Skeletal muscle satellite cell (primary cell): ENCODE measurements around the gene CELF5.
"Not testable (repeated sequence)": the region's sequence is repeated elsewhere in the genome, so short reads cannot be mapped to it uniquely, and the experiment has no call there.

Experiments
- H3K27me3 ChIP-seq: 2 replicates; pipeline ENCODE4 v1.7.0; 2013; ENCODE audit warnings: low read length; ENCODE audit not compliant: control insufficient read depth, insufficient read depth
- H3K36me3 ChIP-seq: 2 replicates; pipeline ENCODE4 v1.7.0; 2013; ENCODE audit warnings: mild to moderate bottlenecking, control low read depth, low read length; ENCODE audit not compliant: insufficient read depth
- H3K4me1 ChIP-seq: 2 replicates; pipeline ENCODE4 v1.7.0; 2013; ENCODE audit warnings: low read length; ENCODE audit not compliant: control insufficient read depth, insufficient read depth
- H3K4me2 ChIP-seq: 2 replicates; pipeline ENCODE4 v1.7.0; 2013; ENCODE audit warnings: mild to moderate bottlenecking, low read length
- H3K4me3 ChIP-seq: 2 replicates; pipeline ENCODE4 v1.7.0; 2013; ENCODE audit warnings: low read length
- H3K9ac ChIP-seq: 2 replicates; pipeline ENCODE4 v1.7.0; 2013; ENCODE audit warnings: mild to moderate bottlenecking, low read depth, low read length, moderate library complexity
- H3K9me3 ChIP-seq: replicated peaks from 2 replicates; pipeline ENCODE4 v1.7.0; 2013; ENCODE audit warnings: mild to moderate bottlenecking, control low read depth, low read length

CELF5 gene

GRCh38 chr19:3282564-3282963 lies 58.1 kb downstream of the CELF5 start:
- Histone ChIP-seq H3K27me3 (peaks cover 45% of the 10 kb centered on the region), H3K36me3 (no peaks in the 10 kb centered on the region), H3K4me2 (no peak overlapping the region), H3K9me3 (no peaks in the 10 kb centered on the region), H3K9ac (no peak overlapping the region), H3K4me1 (no peaks in the 10 kb centered on the region), H3K4me3 (no peak overlapping the region)

- Histone ChIP-seq H3K27me3 (peaks cover 49% of the 10 kb centered on the region), H3K4me3 (no peak overlapping the region), H3K9ac (no peak overlapping the region), H3K36me3 (no peaks in the 10 kb centered on the region), H3K4me2 (no peak overlapping the region), H3K9me3 (no peaks in the 10 kb centered on the region), H3K4me1 (no peaks in the 10 kb centered on the region)
Observed at GRCh38 chr19:3283246-3283751, 58.8 kb downstream of the CELF5 start.

- Histone ChIP-seq H3K36me3 (no peaks in the 10 kb centered on the region), H3K9me3 (no peaks in the 10 kb centered on the region), H3K4me2 (peak overlapping the region; percentile 60), H3K4me1 (no peaks in the 10 kb centered on the region), H3K9ac (no peak overlapping the region), H3K4me3 (no peak overlapping the region), H3K27me3 (peaks cover 54% of the 10 kb centered on the region)
Observed at GRCh38 chr19:3283886-3284657, 59.6 kb downstream of the CELF5 start.

GRCh38 chr19:3284759-3285646 lies 60.5 kb downstream of the CELF5 start:
- Histone ChIP-seq H3K9ac (no peak overlapping the region), H3K4me2 (peak overlapping the region; percentile 60), H3K4me3 (no peak overlapping the region), H3K27me3 (peaks cover 57% of the 10 kb centered on the region), H3K36me3 (no peaks in the 10 kb centered on the region), H3K9me3 (no peaks in the 10 kb centered on the region), H3K4me1 (no peaks in the 10 kb centered on the region)

- no peak overlapping the region for H3K9ac ChIP-seq
- no peaks in the 10 kb centered on the region for H3K36me3 ChIP-seq
- H3K9me3 ChIP-seq: no peaks in the 10 kb centered on the region
- no peak overlapping the region for H3K4me2 ChIP-seq
- H3K4me1 ChIP-seq: no peaks in the 10 kb centered on the region
- no peak overlapping the region for H3K4me3 ChIP-seq
- peaks cover 58% of the 10 kb centered on the region for H3K27me3 ChIP-seq
Observed at GRCh38 chr19:3285647-3286176, 61.3 kb downstream of the CELF5 start.

- Histone ChIP-seq H3K4me1 (no peaks in the 10 kb centered on the region), H3K27me3 (peaks cover 56% of the 10 kb centered on the region)
Observed at GRCh38 chr19:3287814-3288213, 63.4 kb downstream of the CELF5 start.

GRCh38 chr19:3288437-3288836 lies 64.0 kb downstream of the CELF5 start:
- peaks cover 55% of the 10 kb centered on the region for H3K27me3 ChIP-seq
- not testable (repeated sequence) for H3K36me3 ChIP-seq, H3K9ac ChIP-seq, H3K4me1 ChIP-seq, H3K9me3 ChIP-seq, H3K4me3 ChIP-seq, H3K4me2 ChIP-seq

More at GRCh38 chr19:3287814-3288213, 63.4 kb downstream of the CELF5 start:
- H3K9ac ChIP-seq: no peak overlapping the region
- no peaks in the 10 kb centered on the region for H3K9me3 ChIP-seq
- no peak overlapping the region for H3K4me2 ChIP-seq
- H3K36me3 ChIP-seq: no peaks in the 10 kb centered on the region
- H3K4me3 ChIP-seq: no peak overlapping the region

- H3K4me3 ChIP-seq: no peak overlapping the region
- H3K4me2 ChIP-seq: no peak overlapping the region
- peaks cover 50% of the 10 kb centered on the region for H3K27me3 ChIP-seq
- no peaks in the 10 kb centered on the region for H3K9me3 ChIP-seq
- no peaks in the 10 kb centered on the region for H3K4me1 ChIP-seq
- no peak overlapping the region for H3K9ac ChIP-seq
- no peaks in the 10 kb centered on the region for H3K36me3 ChIP-seq
Observed at GRCh38 chr19:3289971-3290569, 65.6 kb downstream of the CELF5 start.

GRCh38 chr19:3290858-3291257 lies 66.4 kb downstream of the CELF5 start:
- not testable (repeated sequence) for H3K4me3 ChIP-seq, H3K9ac ChIP-seq, H3K4me1 ChIP-seq, H3K4me2 ChIP-seq, H3K36me3 ChIP-seq, H3K9me3 ChIP-seq
- H3K27me3 ChIP-seq: peaks cover 50% of the 10 kb centered on the region

GRCh38 chr19:3291644-3292043 lies 67.2 kb downstream of the CELF5 start:
- Histone ChIP-seq H3K4me2 (no peak overlapping the region), H3K9me3 (no peaks in the 10 kb centered on the region), H3K27me3 (peaks cover 51% of the 10 kb centered on the region), H3K4me3 (no peak overlapping the region), H3K36me3 (no peaks in the 10 kb centered on the region), H3K4me1 (no peaks in the 10 kb centered on the region), H3K9ac (no peak overlapping the region)

GRCh38 chr19:3292958-3293529 lies 68.6 kb downstream of the CELF5 start:
- no peaks in the 10 kb centered on the region for H3K9me3 ChIP-seq
- no peaks in the 10 kb centered on the region for H3K36me3 ChIP-seq
- no peaks in the 10 kb centered on the region for H3K4me1 ChIP-seq
- no peak overlapping the region for H3K9ac ChIP-seq
- no peak overlapping the region for H3K4me2 ChIP-seq
- peaks cover 48% of the 10 kb centered on the region for H3K27me3 ChIP-seq
- H3K4me3 ChIP-seq: no peak overlapping the region
